HG02885 (cell line): ENCODE results near the gene SDR39U1.
"Not testable (repeated sequence)": the region's sequence is repeated elsewhere in the genome, so short reads cannot be mapped to it uniquely, and the experiment has no call there.

ENCODE experiments used
- ATAC-seq: cut with Tn5 transposase; IDR thresholded peaks from one replicate; pipeline ENCODE4 v1.9.1; 2021; ENCODE audit warnings: mild to moderate bottlenecking; ENCODE audit not compliant: unreplicated experiment, poor library complexity

SDR39U1 gene, protein sequence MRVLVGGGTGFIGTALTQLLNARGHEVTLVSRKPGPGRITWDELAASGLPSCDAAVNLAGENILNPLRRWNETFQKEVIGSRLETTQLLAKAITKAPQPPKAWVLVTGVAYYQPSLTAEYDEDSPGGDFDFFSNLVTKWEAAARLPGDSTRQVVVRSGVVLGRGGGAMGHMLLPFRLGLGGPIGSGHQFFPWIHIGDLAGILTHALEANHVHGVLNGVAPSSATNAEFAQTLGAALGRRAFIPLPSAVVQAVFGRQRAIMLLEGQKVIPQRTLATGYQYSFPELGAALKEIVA

DNA sequence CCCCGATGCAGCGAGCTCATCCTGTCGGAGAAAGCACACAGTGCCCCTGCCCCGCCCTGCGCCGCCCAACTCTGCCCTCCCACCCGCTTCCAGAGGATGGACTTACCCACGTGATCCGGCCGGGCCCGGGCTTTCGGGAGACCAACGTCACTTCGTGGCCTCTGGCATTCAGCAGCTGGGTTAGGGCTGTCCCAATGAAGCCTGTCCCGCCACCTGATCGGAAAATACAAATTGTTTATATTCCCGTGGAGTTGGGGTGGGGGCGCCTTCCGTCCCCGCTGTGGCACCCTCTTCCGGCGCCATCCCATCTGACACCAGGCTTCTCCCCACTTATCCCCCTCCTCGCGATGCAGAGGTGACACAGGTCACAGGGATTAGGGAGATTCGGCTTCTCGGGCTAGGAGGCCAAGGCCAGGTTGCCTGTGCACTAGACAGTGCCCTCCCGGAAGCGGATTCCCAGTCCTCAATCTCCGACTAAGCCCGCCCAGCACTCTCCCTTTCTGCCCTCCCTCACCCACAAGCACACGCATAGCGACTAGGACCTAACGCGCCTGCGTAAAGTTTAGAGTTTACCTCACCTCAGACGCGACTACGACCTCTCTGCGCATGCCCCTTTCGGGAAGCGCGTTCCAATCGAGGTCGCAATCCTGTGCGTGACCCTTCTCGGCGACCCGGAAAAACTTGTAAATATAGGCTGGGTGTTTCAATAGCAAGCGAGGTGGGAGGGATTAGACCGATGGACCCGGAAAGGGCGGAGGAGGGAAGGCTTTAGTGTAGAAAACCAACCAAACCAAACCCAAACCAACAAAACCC lies at the start of gene SDR39U1:
TSS of gene SDR39U1 (minus strand) at position 537 of the 813 bp plus-strand sequence. CDS start at position 530, 7 bp downstream.
- ATAC-seq = peak; percentile 91

DNA sequence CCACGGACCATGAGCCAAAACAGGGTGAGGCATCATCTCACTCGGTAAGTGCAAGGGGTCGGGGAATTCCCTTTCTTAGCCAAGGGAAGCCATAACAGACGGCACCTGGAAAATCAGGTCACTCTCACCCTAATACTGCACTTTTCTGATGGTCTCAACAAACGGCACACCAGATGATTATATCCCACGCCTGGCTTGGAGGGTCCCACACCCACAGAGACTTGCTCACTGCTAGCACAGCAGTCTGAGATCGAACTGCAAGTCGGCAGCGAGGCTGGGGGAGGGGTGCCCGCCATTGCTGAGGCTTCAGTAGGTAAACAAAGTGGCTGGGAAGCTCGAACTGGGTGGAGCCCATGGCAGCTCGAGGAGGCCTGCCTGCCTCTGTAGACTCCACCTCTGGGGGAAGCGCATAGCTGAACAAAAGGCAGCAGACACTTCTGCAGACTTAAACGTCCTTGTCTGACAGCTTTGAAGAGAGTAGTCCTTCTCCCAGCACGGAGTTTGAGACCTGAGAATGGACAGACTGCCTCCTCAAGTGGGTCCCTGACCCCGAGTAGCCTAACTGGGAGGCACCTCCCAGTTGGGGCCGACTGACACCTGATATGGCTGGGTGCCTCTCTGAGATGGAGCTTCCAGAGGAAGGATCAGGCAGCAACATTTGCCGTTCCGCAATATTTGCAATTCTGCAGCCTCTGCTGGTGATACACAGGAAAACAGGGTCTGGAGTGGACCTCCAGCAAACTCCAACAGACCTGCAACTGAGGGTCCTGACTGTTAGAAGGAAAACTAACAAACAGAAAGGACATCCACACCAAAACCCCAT lies 49.2 kb upstream of the SDR39U1 start:
- ATAC-seq = not testable (repeated sequence)

DNA sequence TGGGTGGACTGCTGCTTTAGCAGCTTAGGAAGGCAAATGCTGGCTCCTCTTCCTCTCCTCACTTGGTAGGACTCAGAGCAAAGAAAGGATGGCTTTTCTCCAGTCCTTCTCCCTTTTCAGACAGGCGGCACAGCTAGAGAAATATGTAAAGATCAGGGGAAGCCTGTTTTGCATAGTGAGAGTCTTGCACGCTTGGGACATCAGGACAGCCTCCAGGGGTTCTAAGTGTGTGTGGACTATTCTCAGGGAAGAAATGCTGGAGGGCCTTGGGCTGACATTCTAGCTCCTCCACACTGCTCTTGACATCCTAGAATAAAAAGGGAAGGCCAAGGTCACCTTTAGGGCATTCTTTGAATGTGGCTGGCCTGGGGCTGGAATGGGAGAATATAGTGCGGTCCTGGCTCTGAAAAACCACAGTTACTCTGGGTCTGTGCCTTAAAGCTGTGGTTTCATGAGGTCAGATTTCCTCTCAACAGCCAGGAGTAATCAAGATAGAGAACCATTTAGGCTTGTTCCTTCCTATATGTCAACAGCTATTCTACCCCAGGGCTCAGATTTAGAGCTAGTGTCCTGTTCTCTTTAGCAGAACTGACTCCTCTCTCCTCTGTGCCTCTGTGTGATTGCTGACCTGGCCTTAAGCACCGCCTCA lies 41.2 kb upstream of the SDR39U1 start:
- no peak for ATAC-seq

DNA sequence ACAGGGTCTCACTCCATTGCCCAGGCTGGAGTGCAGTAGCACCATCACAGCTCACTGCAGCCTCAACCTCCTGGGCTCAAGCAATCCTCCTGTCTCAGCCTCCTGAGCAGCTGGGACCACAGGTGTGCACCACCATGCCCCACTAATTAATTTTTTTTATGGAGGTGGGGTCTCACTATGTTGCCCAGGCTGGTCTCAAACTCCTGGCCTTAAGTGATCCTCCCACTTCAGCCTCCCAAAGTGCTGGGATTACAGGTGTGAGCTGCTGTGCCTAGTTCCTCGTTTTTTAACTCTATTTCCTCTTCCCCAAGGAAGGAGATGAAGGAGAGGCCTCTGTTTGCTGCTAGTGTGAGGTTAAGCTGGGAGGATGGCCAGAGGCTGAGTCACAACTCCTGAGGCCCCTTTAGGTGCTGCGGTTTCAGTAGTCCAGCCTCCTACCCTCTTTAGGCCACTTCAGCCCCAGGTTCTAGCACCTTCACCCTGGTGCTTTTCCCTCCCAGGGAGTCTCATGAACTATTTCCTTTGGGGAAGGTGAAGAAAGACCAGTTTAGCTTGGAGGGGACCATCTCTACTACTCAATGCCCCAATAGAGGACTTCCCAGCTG lies 40.2 kb upstream of the SDR39U1 start:
- ATAC-seq = not testable (repeated sequence)

GRCh38 chr14:24481622-24482324 lies 39.2 kb upstream of the SDR39U1 start:
- ATAC-seq = peak; percentile 92

DNA sequence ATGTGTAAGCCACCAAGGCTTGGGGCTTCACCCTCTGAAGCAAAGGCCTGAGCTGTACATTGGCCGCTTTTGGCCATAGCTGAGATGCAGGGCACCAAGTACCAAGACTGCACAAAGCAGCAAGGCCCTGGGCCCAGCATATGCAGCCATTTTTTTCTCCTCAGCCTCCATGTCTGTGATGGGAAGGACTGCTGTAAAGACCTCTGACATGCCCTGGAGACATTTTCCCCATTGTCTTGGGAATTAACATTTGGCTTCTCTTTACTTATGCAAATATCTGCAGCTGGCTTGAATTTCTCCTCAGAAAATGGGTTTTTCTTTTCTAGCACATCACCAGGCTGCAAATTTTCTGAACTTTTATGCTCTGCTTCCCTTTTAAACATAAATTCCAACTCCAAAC lies 37.4 kb upstream of the SDR39U1 start:
- ATAC-seq = not testable (repeated sequence)

DNA sequence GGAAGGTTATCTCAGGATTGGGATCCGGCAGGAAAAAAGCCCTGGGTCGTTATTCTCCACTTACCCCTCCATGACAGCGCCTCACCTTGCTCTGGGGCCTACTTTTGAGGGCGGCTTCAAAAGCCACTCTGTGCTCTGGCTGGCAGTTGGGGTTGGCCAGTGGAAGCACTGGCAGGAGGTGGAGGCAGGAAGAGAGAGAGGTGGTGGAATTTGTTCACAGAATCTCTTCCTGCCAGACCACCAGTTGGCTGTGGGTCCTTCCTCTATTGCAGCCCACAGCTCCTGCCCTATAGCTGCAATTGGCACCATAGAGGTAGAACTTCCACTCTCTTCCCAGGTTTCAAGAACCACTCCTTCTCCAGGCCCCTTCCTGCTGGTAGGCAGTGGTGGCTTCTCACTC lies 32.7 kb upstream of the SDR39U1 start:
- ATAC-seq = no peak

- ATAC-seq = no peak
Measured at GRCh38 chr14:24473211-24473610, 30.6 kb upstream of the SDR39U1 start.

- not testable (repeated sequence) for ATAC-seq
Measured at GRCh38 chr14:24470450-24470849, 27.9 kb upstream of the SDR39U1 start.

DNA sequence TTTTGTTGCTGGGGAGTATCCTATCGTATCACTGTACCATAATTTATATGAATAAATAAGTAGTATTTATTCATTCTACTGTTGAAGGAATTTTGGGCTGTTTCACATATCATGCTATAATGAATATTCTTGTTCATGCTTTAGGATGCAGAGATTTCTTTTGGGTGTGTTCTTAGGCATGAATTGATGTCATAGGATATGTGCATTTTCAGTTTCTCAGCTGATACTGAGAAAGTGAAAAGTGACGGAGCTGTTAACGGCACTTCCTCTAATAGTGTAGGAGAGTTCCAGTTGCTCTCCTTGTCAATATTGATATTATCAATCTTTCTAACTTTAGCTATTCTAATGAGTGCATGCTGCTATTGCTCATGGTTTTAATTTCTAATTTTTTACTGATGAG lies 23.2 kb upstream of the SDR39U1 start:
- ATAC-seq = no peak

DNA sequence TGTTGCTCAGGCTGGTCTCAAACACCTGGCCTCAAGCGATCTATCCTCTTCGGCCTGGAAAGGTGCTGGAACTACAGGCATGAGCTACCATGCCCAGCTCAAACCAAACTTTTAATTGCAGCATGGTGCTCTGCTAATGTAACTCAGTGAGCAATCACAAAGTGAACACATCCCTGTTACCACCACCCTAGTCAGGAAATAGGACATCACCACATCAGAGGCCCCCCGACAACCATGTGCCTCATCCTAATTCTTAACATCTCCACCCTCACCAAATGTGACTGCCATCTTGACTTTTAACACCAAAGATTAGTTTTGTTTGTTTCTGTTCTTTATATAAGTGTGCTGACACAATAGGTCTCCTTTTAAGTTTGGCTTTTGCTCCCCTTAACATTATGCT lies 22.8 kb upstream of the SDR39U1 start:
- no peak for ATAC-seq

GRCh38 chr14:24463884-24464785 lies 21.6 kb upstream of the SDR39U1 start:
- ATAC-seq = no peak

- no peak for ATAC-seq
Measured at GRCh38 chr14:24463017-24463883, 20.7 kb upstream of the SDR39U1 start.

- ATAC-seq = no peak
Measured at GRCh38 chr14:24461336-24461735, 18.8 kb upstream of the SDR39U1 start.

DNA sequence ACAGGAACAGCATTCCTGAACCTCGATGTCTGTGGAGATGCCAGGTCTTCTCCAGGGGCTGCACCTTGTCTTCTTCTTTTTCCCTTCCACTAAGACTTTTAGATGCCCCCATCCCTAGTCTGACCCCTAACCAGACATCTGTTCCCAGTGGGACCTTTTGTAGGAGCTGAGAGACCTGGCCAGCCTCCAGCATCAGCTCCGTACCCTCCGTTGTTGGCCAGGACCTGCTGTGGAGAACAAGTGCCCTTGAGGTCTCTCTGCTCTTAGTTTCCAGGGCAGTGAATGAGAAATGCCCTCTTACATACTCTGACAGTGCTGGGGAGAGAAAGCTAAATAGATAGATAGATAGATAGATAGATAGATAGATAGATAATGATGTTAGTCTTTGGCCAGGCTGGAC lies 16.8 kb upstream of the SDR39U1 start:
- ATAC-seq = no peak

- no peak for ATAC-seq
Measured at GRCh38 chr14:24458736-24459135, 16.2 kb upstream of the SDR39U1 start.

- ATAC-seq = no peak
Measured at GRCh38 chr14:24456980-24457379, 14.4 kb upstream of the SDR39U1 start.
